RWPE1 (cell line): ENCODE data around the gene SND1.

Experiments used
- CTCF ChIA-PET: fragments of 350-600 bp; sonication (Branson Sonifier 250); formaldehyde crosslinking; extraction: SDS; loops from one replicate; lab custom pipeline; 2021; lab: Yijun Ruan, JAX
- POLR2A ChIA-PET: fragments of 400-600 bp; formaldehyde crosslinking; extraction: SDS; loops from one replicate; lab custom pipeline; 2020; ENCODE audit warnings: antibody characterized with exemption; ENCODE audit not compliant: low non-redundant PET; lab: Yijun Ruan, JAX
- DNase-seq: peaks from one replicate; pipeline ENCODE4 v3.0.0; 2012; ENCODE audit warnings: low spot score
- H3K27ac ChIP-seq: fragments of 450-650 bp; 2 replicates; pipeline ENCODE4 v1.5.1; 2017
- TF ChIP-seq, protein P1 (sequence below): fragments of 450-650 bp; conservative IDR thresholded peaks from 2 replicates; pipeline ENCODE4 v1.5.1; 2017; ENCODE audit warnings: low read depth, mild to moderate bottlenecking

SND1 gene

GRCh38 chr7:128045158-128045557 lies 393.2 kb downstream of the SND1 start:
- H3K27ac ChIP-seq, result no peak overlapping the region
- TF ChIP-seq, protein P1, sequence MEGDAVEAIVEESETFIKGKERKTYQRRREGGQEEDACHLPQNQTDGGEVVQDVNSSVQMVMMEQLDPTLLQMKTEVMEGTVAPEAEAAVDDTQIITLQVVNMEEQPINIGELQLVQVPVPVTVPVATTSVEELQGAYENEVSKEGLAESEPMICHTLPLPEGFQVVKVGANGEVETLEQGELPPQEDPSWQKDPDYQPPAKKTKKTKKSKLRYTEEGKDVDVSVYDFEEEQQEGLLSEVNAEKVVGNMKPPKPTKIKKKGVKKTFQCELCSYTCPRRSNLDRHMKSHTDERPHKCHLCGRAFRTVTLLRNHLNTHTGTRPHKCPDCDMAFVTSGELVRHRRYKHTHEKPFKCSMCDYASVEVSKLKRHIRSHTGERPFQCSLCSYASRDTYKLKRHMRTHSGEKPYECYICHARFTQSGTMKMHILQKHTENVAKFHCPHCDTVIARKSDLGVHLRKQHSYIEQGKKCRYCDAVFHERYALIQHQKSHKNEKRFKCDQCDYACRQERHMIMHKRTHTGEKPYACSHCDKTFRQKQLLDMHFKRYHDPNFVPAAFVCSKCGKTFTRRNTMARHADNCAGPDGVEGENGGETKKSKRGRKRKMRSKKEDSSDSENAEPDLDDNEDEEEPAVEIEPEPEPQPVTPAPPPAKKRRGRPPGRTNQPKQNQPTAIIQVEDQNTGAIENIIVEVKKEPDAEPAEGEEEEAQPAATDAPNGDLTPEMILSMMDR, result no peak
- no peak for DNase-seq
- CTCF ChIA-PET, result interaction anchor here (0.5 kb wide), 1 partner anchor 379 kb away, joined by 3 read pairs; no protein-coding TSS in a partner anchor
- POLR2A ChIA-PET, result no interaction called here

- no peak for DNase-seq
- CTCF ChIA-PET, result interaction anchor here (0.5 to 0.6 kb wide), 2 partner anchors 78 to 380 kb away, joined by 3 read pairs; no protein-coding TSS in a partner anchor
- TF ChIP-seq, protein P1, result no peak
- no peak overlapping the region for H3K27ac ChIP-seq
- POLR2A ChIA-PET, result no interaction called here
Observed at GRCh38 chr7:128045766-128046165, 393.8 kb downstream of the SND1 start.

GRCh38 chr7:128052404-128052803 lies 400.4 kb downstream of the SND1 start:
- ChIA-PET POLR2A (no interaction called here), CTCF (interaction anchor here (1.2 kb wide), 1 partner anchor 157 kb away, joined by 3 read pairs; no protein-coding TSS in a partner anchor)
- no peak overlapping the region for H3K27ac ChIP-seq
- DNase-seq, result no peak
- TF ChIP-seq, protein P1, result no peak

DNA sequence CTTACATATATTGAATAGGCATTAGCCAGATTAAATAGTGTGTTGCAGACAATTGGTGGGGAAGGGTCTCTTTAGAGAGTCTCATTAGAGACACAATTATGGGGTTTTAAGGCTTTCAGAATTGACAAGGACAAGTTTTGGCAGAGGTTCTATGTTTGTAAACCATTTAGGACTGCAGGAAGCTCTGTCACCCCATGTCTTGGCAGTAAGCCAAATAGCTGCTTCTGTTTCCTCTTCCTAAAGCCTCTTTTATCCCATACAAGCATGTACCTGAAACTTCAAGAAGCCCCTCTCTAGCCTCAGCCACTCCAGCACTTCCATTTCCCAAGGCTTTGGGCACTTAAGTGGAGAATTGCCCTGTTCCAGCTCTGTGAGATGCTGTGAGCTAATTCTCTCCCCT lies 401.0 kb downstream of the SND1 start:
- TF ChIP-seq, protein P1, result no peak
- ChIA-PET POLR2A (no interaction called here), CTCF (interaction anchor here (0.7 to 1.2 kb wide), 2 partner anchors 15 to 157 kb away, joined by 3 to 5 read pairs; no protein-coding TSS in a partner anchor)
- DNase-seq, result peak; percentile 9
- H3K27ac ChIP-seq, result no peak overlapping the region

GRCh38 chr7:128053991-128054390 lies 402.0 kb downstream of the SND1 start:
- POLR2A ChIA-PET, result no interaction called here
- DNase-seq, result no peak
- TF ChIP-seq, protein P1, result no peak
- CTCF ChIA-PET, result no interaction called here
- H3K27ac ChIP-seq, result no peak overlapping the region

GRCh38 chr7:128054511-128054910 lies 402.5 kb downstream of the SND1 start:
- DNase-seq, result no peak
- H3K27ac ChIP-seq, result no peak overlapping the region
- ChIA-PET CTCF (no interaction called here), POLR2A (no interaction called here)
- TF ChIP-seq, protein P1, result no peak

GRCh38 chr7:128055637-128056036 lies 403.6 kb downstream of the SND1 start:
- no peak for DNase-seq

More at GRCh38 chr7:128055637-128056036, 403.6 kb downstream of the SND1 start:
- no peak overlapping the region for H3K27ac ChIP-seq
- TF ChIP-seq, protein P1, result no peak
- POLR2A ChIA-PET, result no interaction called here
- CTCF ChIA-PET, result no interaction called here
